Progenitor cell of endocrine pancreas (in vitro differentiated cells): Measurements from ENCODE around the gene GALNTL6. TPM values are rescaled to one million over a fixed set of nuclear protein-coding genes. Genes with fewer than 3 reads are reported as not detected.

Experiments used
- DNase-seq: peaks from one replicate; pipeline ENCODE4 v3.0.0; 2021; ENCODE audit warnings: low spot score; ENCODE audit not compliant: unreplicated experiment
- H3K27ac Mint-ChIP-seq: 2 replicates; pipeline ENCODE4 v1.8.0; 2021; ENCODE audit warnings: mild to moderate bottlenecking, moderate library complexity, mixed read lengths
- H3K27me3 Mint-ChIP-seq: 2 replicates; pipeline ENCODE4 v1.8.0; 2021; ENCODE audit warnings: mixed read lengths
- H3K36me3 Mint-ChIP-seq: 2 replicates; pipeline ENCODE4 v1.8.0; 2022; ENCODE audit warnings: mixed read lengths; ENCODE audit not compliant: insufficient read depth
- H3K4me1 Mint-ChIP-seq: 2 replicates; pipeline ENCODE4 v1.8.0; 2021; ENCODE audit warnings: low read depth, mixed read lengths
- H3K4me3 Mint-ChIP-seq: 2 replicates; pipeline ENCODE4 v1.8.0; 2021; ENCODE audit warnings: low read depth, mild to moderate bottlenecking, moderate library complexity, mixed read lengths
- H3K9me3 Mint-ChIP-seq: 2 replicates; pipeline ENCODE4 v1.8.0; 2021; ENCODE audit warnings: low read depth, mixed read lengths
- long read RNA-seq: library from polyadenylated mRNA; unstranded; transcript quantifications from one replicate; pipeline ENCODE4 v2.0.0, GENCODE V29; 2020
- total RNA-seq: library from RNA; stranded (reverse); gene quantifications from 2 replicates; pipeline ENCODE4 v1.2.1, GENCODE V29; 2021
- TF ChIP-seq, protein P1 (sequence below): fragments of 200-600 bp; sonication (generic); IDR thresholded peaks from one replicate; pipeline ENCODE4 v1.5.0; 2021; ENCODE audit warnings: antibody characterized with exemption, mild to moderate bottlenecking; ENCODE audit not compliant: unreplicated experiment

The GALNTL6 gene
- 0.14 and 0.20 TPM in 2 replicates for total RNA-seq
- long read RNA-seq: 0 reads

DNA sequence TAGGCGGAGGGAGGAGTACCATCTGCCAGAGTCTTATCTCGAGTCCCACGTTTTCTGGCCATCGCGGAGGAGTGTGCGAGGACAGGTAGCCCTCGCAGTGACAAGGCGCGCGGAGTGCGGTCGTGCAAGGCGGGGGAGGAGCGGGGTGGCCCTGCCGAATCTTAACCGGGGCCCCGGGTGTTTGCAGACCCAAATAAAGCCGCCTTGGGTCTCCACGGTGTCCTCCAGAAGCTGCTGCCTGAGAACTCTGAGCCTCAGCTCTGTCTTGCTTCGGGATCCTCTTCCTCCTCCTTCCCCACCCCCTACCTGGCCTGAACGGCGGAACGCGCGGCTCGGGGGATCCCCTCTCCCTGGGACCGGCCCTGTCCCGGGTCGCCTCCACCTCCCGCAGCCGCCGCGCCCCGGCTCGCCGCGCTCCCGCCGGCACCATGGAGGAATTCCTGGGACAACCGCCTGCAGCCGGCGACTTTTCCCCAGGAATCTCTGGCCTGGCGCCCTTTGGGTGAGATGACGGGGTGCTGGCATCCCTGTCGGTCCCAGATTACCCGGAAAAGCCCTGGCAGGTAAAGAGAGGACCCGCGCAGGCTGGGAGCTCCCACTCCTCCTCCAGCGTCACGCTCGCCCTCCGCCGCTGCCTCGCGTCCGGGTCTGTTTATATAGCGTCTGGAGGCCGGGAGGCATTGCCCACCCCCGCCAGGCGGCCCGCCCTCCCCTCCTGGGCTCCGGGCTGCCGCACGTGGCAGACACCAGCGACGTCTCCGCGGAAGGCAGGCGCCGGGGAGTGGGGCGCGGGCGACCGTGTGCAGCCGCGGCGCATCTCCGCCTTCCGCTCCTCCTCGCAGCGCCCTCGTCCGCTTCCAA lies at the start of gene GALNTL6:
GALNTL6 (plus strand) TSS at position 740 of the 861 bp plus-strand sequence.
- peaks cover 11% of the 10 kb centered on the region for H3K4me1 Mint-ChIP-seq
- peaks cover 50% of the 10 kb centered on the region for H3K27me3 Mint-ChIP-seq
- H3K4me3 Mint-ChIP-seq: peak within 1 kb of the TSS; percentile 79
- TF ChIP-seq, protein P1, sequence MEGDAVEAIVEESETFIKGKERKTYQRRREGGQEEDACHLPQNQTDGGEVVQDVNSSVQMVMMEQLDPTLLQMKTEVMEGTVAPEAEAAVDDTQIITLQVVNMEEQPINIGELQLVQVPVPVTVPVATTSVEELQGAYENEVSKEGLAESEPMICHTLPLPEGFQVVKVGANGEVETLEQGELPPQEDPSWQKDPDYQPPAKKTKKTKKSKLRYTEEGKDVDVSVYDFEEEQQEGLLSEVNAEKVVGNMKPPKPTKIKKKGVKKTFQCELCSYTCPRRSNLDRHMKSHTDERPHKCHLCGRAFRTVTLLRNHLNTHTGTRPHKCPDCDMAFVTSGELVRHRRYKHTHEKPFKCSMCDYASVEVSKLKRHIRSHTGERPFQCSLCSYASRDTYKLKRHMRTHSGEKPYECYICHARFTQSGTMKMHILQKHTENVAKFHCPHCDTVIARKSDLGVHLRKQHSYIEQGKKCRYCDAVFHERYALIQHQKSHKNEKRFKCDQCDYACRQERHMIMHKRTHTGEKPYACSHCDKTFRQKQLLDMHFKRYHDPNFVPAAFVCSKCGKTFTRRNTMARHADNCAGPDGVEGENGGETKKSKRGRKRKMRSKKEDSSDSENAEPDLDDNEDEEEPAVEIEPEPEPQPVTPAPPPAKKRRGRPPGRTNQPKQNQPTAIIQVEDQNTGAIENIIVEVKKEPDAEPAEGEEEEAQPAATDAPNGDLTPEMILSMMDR: no peak
- no peaks in the 10 kb centered on the region for H3K36me3 Mint-ChIP-seq
- no peaks in the 10 kb centered on the region for H3K9me3 Mint-ChIP-seq
- no peak for DNase-seq
- H3K27ac Mint-ChIP-seq: no peak within 1 kb of the TSS

- no peaks in the 10 kb centered on the region for H3K36me3 Mint-ChIP-seq
- no peak for DNase-seq
- H3K27ac Mint-ChIP-seq: no peak overlapping the region
- H3K4me3 Mint-ChIP-seq: no peak overlapping the region
- peaks cover 13% of the 10 kb centered on the region for H3K9me3 Mint-ChIP-seq
- no peaks in the 10 kb centered on the region for H3K27me3 Mint-ChIP-seq
- TF ChIP-seq, protein P1: no peak
- no peaks in the 10 kb centered on the region for H3K4me1 Mint-ChIP-seq
Observed at GRCh38 chr4:171765514-171765913, 47.7 kb upstream of the GALNTL6 start.

DNA sequence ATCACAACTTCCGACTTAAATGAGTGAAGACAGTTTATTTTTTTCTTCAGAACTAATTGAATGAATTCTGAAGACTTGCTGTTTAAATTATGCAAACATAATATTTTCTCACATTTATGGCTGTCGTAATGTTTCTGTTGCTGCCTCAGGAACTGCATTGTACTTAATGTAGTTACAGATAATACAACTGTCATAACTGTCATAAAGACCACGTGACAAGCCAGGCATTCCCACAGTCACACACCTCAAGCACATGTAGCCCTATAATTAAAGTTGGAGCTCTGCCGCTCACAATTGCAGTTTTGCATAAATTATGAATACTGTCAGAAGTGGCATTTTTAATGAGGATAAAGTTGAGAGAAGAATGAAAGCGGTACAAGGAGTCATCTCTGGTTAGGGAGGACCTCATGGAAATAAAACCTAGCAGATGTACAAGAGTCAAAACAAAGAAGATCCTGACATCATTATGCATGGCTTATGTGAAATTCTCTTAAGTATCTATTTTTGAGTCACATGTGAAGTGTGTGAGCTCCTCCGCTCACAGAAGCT lies 38.5 kb upstream of the GALNTL6 start:
- TF ChIP-seq, protein P1: no peak
- Mint-ChIP-seq H3K4me1 (peaks cover 3% of the 10 kb centered on the region), H3K9me3 (peaks cover 7% of the 10 kb centered on the region), H3K36me3 (no peaks in the 10 kb centered on the region), H3K27me3 (no peaks in the 10 kb centered on the region), H3K4me3 (no peak overlapping the region), H3K27ac (no peak overlapping the region)
- no peak for DNase-seq

- Mint-ChIP-seq H3K4me3 (no peak overlapping the region), H3K27me3 (no peaks in the 10 kb centered on the region), H3K36me3 (peaks cover 1% of the 10 kb centered on the region), H3K27ac (no peak overlapping the region), H3K4me1 (no peaks in the 10 kb centered on the region), H3K9me3 (peaks cover 23% of the 10 kb centered on the region)
- no peak for DNase-seq
- TF ChIP-seq, protein P1: no peak
Observed at GRCh38 chr4:171779301-171779700, 33.9 kb upstream of the GALNTL6 start.

GRCh38 chr4:171785388-171785787 lies 27.8 kb upstream of the GALNTL6 start:
- peaks cover 1% of the 10 kb centered on the region for H3K36me3 Mint-ChIP-seq
- TF ChIP-seq, protein P1: peak; percentile 14
- no peaks in the 10 kb centered on the region for H3K4me1 Mint-ChIP-seq
- DNase-seq: no peak
- H3K4me3 Mint-ChIP-seq: no peak overlapping the region
- H3K27ac Mint-ChIP-seq: no peak overlapping the region
- no peaks in the 10 kb centered on the region for H3K27me3 Mint-ChIP-seq
- H3K9me3 Mint-ChIP-seq: peaks cover 23% of the 10 kb centered on the region
